Transverse colon (tissue), 4 donors: ENCODE data around the gene RAMP1.

Experiments used
- CTCF ChIP-seq, 5 experiments: fragments of 200-600 bp in 3 of 5; fragments of 450-650 bp in 2 of 5; sonication (generic) in 3 of 5; IDR thresholded peaks; 1 replicate in 2 of 5; 2 replicates in 3 of 5; pipeline ENCODE4 v1.5.1; 2016 to 2017; ENCODE audit warnings: antibody characterized with exemption in 5 of 5, inconsistent platforms in 3 of 5, mild to moderate bottlenecking in 2 of 5, moderate library complexity in 1 of 5
- EP300 ChIP-seq: sonication (generic); formaldehyde crosslinking; IDR thresholded peaks from one replicate; pipeline ENCODE4 v1.6.1; 2017; ENCODE audit warnings: antibody characterized with exemption, low read depth
- POLR2A ChIP-seq: fragments of 450-650 bp; IDR thresholded peaks from one replicate; pipeline ENCODE4 v1.6.1; 2016; ENCODE audit warnings: antibody characterized with exemption, mild to moderate bottlenecking, moderate library complexity
- POLR2AphosphoS5 ChIP-seq, 3 donors: sonication (generic); formaldehyde crosslinking; IDR thresholded peaks; one replicate each; pipeline ENCODE4 v1.6.1; 2016; ENCODE audit warnings: antibody characterized with exemption in 3 of 3

- TF ChIP-seq POLR2A (no peak), CTCF (IDR thresholded peaks at IDR 0.05) (no peak), POLR2AphosphoS5 (IDR thresholded peaks at IDR 0.05) (no peak), EP300 (no peak)
Observed at GRCh38 chr2:237866101-237866621, 6.7 kb downstream of the RAMP1 start.
